ENCODE results near the gene CYP4A22. TPM values are rescaled to one million over a fixed set of nuclear protein-coding genes. Genes with fewer than 3 reads are reported as not detected.

CYP4A22 gene
- total and polyA plus RNA-seq, 2 of the 4 experiments (the other 2 are of a cell fraction), result not detected

- H3K9me1 ChIP-seq (ENCODE audit: insufficient read depth, low read length), result no peaks in the 10 kb centered on the region
- no peak within 1 kb of the TSS for H3K4me3 ChIP-seq (ENCODE audit: insufficient read depth, low read depth, low read length)
- in situ Hi-C loops (cut with MboI; ENCODE audit: low sequenced_read_pairs) (loop anchor here (10.0 kb wide), 1 partner anchor 525 kb away; no protein-coding TSS in a partner anchor), dilution Hi-C loops (cut with HindIII; ENCODE audit: low sequenced_read_pairs, unreplicated experiment) (no loop called here), intact Hi-C loops (cut with micrococcal nuclease) (loop anchor here (5.0 kb wide), 5 partner anchors 122 to 537 kb away; partner anchors contain the start of genes CMPK1 and STIL)
- H3K18ac ChIP-seq (ENCODE audit: low read depth, low read length), result no peak within 1 kb of the TSS
- no peak within 1 kb of the TSS for H4K5ac ChIP-seq (ENCODE audit: low read depth, low read length)
- POLR2A ChIA-PET (ENCODE audit: unreplicated experiment), result no interaction called here
- H4K20me1 ChIP-seq (ENCODE audit: insufficient read depth, low read length), result no peaks in the 10 kb centered on the region; the same call in 1 of the 2 replicates
- H3K79me1 ChIP-seq (ENCODE audit: low read depth in 1 of 2, low read length in 2 of 2), result no peaks in the 10 kb centered on the region
- CTCF ChIA-PET, result interaction anchor here (0.6 to 2.6 kb wide), 3 partner anchors 11 to 136 kb away, joined by 3 to 8 read pairs (median 3); no protein-coding TSS in a partner anchor
- DNase-seq (peak; percentile 67), ATAC-seq (ENCODE audit: low read depth) (peak; percentile 19)
- no peaks in the 10 kb centered on the region for H3K9me3 ChIP-seq (ENCODE audit: control insufficient read depth, insufficient read depth, low read length)
- H2BK120ac ChIP-seq (ENCODE audit: low read depth, low read length), result no peak within 1 kb of the TSS
- H3K14ac ChIP-seq (replicated peaks; ENCODE audit: low read depth, low read length), result no peak within 1 kb of the TSS
- 10% methylated on average over 2 of the region's 16 CpGs; no CpG with 5 or more reads in 1 of the 2 experiments for WGBS, 2 experiments (ENCODE audit: extremely low coverage in 2 of 2, insufficient read length in 1 of 2)
- H3K4me2 ChIP-seq (ENCODE audit: low read depth, low read length), result no peak within 1 kb of the TSS
- BruUV-seq (replicated peaks), result no TSS peak
- H4K8ac ChIP-seq (ENCODE audit: low read depth in 2 of 2, low read length in 2 of 2), result no peak within 1 kb of the TSS
- peaks cover 2% of the 10 kb centered on the region; the same call in 1 of the 2 replicates for H3K4me1 ChIP-seq (ENCODE audit: control insufficient read depth, insufficient read depth, low read length)
- H2BK20ac ChIP-seq (ENCODE audit: low read depth, low read length), result no peak within 1 kb of the TSS
- H2BK5ac ChIP-seq (ENCODE audit: low read depth, low read length, poor library complexity, severe bottlenecking), result no peak within 1 kb of the TSS
- no peak within 1 kb of the TSS for H3K23ac ChIP-seq (ENCODE audit: low read depth, low read length)
- H3K27me3 ChIP-seq (ENCODE audit: control insufficient read depth, insufficient read depth, low read length), result peaks cover 6% of the 10 kb centered on the region
- no peak within 1 kb of the TSS for H2BK15ac ChIP-seq (ENCODE audit: low read depth, low read length)
- H2AFZ ChIP-seq (replicated peaks; ENCODE audit: low read length, poor library complexity), result peak within 1 kb of the TSS; percentile 26
- H2AK9ac ChIP-seq (replicated peaks; ENCODE audit: low read depth, low read length, poor library complexity), result no peak within 1 kb of the TSS
- H3K56ac ChIP-seq (ENCODE audit: extremely low read depth, insufficient read depth, low read length), result no peak within 1 kb of the TSS
- H3K9ac ChIP-seq (ENCODE audit: low read depth, low read length), result no peak within 1 kb of the TSS
- no peak within 1 kb of the TSS; the same call in 1 of the 2 replicates for H4K91ac ChIP-seq (ENCODE audit: insufficient read depth, low read depth, low read length)
- H3K36me3 ChIP-seq (ENCODE audit: control insufficient read depth, insufficient read depth, low read length), result no peaks in the 10 kb centered on the region
- H3K4ac ChIP-seq (ENCODE audit: low read depth, low read length), result no peak within 1 kb of the TSS
- H3K27ac ChIP-seq (ENCODE audit: insufficient read depth, low read length), result no peak within 1 kb of the TSS
- no peak within 1 kb of the TSS; the same call in 1 of the 2 replicates for H2AK5ac ChIP-seq (ENCODE audit: low read depth, low read length)
- no peak for TF ChIP-seq SMC3 (IDR thresholded peaks at IDR 0.05; ENCODE audit: low read depth, low read length)
- TF ChIP-seq RFX5 (IDR thresholded peaks at IDR 0.05; ENCODE audit: low read depth, low read length), result no peak
- TF ChIP-seq FOS (IDR thresholded peaks at IDR 0.05; ENCODE audit: low read depth, low read length), result no peak
- no peak for TF ChIP-seq NFE2L2 (IDR thresholded peaks at IDR 0.05; ENCODE audit: low read depth, low read length)
- TF ChIP-seq CEBPB (IDR thresholded peaks at IDR 0.05; ENCODE audit: low read depth, low read length), result peak; percentile 37; the same call in 1 of the 2 replicates
- TF ChIP-seq USF2 (IDR thresholded peaks at IDR 0.05; ENCODE audit: low read depth, low read length), result no peak
- peak; percentile 14; the same call in 1 of the 2 replicates for TF ChIP-seq MAZ (IDR thresholded peaks at IDR 0.05; ENCODE audit: borderline replicate concordance, low read depth, low read length)
- TF ChIP-seq POLR2A (IDR thresholded peaks at IDR 0.05; ENCODE audit: low read depth, low read length), result no peak
- TF ChIP-seq MAFK (IDR thresholded peaks at IDR 0.05; ENCODE audit: low read depth, low read length), result no peak
- TF ChIP-seq MXI1 (IDR thresholded peaks at IDR 0.05; ENCODE audit: borderline replicate concordance, low read depth, low read length), result no peak
- TF ChIP-seq RAD21 (IDR thresholded peaks at IDR 0.05; ENCODE audit: low read length), result no peak
- TF ChIP-seq CHD1 (IDR thresholded peaks at IDR 0.05; ENCODE audit: low read depth, low read length), result no peak
- no peak for TF ChIP-seq ELK1 (IDR thresholded peaks at IDR 0.05; ENCODE audit: borderline replicate concordance, low read depth, low read length)
- no peak for TF ChIP-seq CTCF (conservative IDR thresholded peaks at IDR 0.05; ENCODE audit: low read depth, low read length)
- TF ChIP-seq BHLHE40 (IDR thresholded peaks at IDR 0.05; ENCODE audit: low read depth, low read length), result no peak
Observed at GRCh38 chr1:47189844-47190508, 52.7 kb downstream of the CYP4A22 start, which contains the start of gene PDZK1IP1. Gene PDZK1IP1, minus strand, starts transcription at chr1:47190036. Its CDS starts 104 bp downstream, at chr1:47189932.
